HepG2 (cell line): ENCODE measurements around the gene AGAP1. TPM values are rescaled to one million over a fixed set of nuclear protein-coding genes. Genes with fewer than 3 reads are reported as not detected.

Source experiments
- AGO1 ChIP-seq: fragments of 200-400 bp; formaldehyde crosslinking; IDR thresholded peaks from 2 replicates; pipeline ENCODE4 v1.6.1; 2017; ENCODE audit warnings: mild to moderate bottlenecking, low read depth, low read length, moderate library complexity; ENCODE audit not compliant: poor library complexity, severe bottlenecking
- FOXP1 ChIP-seq, 2 experiments: fragments of 450-650 bp in 1 of 2; IDR thresholded peaks; 2 replicates each; pipeline ENCODE4 v1.6.1; 2017 to 2018; ENCODE audit warnings: antibody characterized with exemption in 1 of 2
- POLR2G ChIP-seq: fragments of 200-400 bp; formaldehyde crosslinking; IDR thresholded peaks from 2 replicates; pipeline ENCODE4 v1.6.1; 2018; ENCODE audit warnings: mild to moderate bottlenecking, low read depth, low read length, moderate library complexity
- SP2 ChIP-seq: sonication (generic); formaldehyde crosslinking; IDR thresholded peaks from 2 replicates; pipeline ENCODE4 v1.5.1; 2020; ENCODE audit warnings: mild to moderate bottlenecking, missing genetic modification reagents
- TMF1 ChIP-seq: sonication (generic); formaldehyde crosslinking; IDR thresholded peaks from 2 replicates; pipeline ENCODE4 v1.8.1; 2022; ENCODE audit warnings: low read depth, missing genetic modification reagents
- ZFAT ChIP-seq: sonication (generic); formaldehyde crosslinking; conservative IDR thresholded peaks from 2 replicates; pipeline ENCODE4 v1.8.1; 2023; ENCODE audit warnings: missing genetic modification reagents, inconsistent platforms
- ZNF292 ChIP-seq: sonication (generic); formaldehyde crosslinking; IDR thresholded peaks from 2 replicates; pipeline ENCODE4 v1.8.1; 2022; ENCODE audit warnings: mild to moderate bottlenecking, low read depth, missing genetic modification reagents, borderline replicate concordance
- ZNF329 ChIP-seq: sonication (generic); formaldehyde crosslinking; IDR thresholded peaks from 2 replicates; pipeline ENCODE4 v1.9.0; 2021; ENCODE audit warnings: low read depth, mild to moderate bottlenecking, missing genetic modification reagents
- polyA plus RNA-seq, 8 experiments: library from polyadenylated mRNA; depleted of rRNA in 3 of 8; stranded (reverse) in 7 of 8; unstranded in 1 of 8; fragments of >200 nt; fragmentation: Illumina TruSeq in 4 of 8; extraction: Trizol in 4 of 8; gene quantifications; 2 replicates each; pipeline versions ENCODE4 v1.2.1 to v1.2.3, GENCODE V29; 2011 to 2016; ENCODE audit warnings: low read depth in 4 of 8, missing spikeins in 1 of 8, mixed read lengths in 1 of 8; ENCODE audit not compliant: insufficient read depth in 1 of 8
- total RNA-seq, 5 experiments: library from RNA; depleted of rRNA; stranded (reverse); fragments of >200 nt; fragmentation: Illumina TruSeq; extraction: Trizol; gene quantifications; 2 replicates each; pipeline ENCODE4 v1.2.3, GENCODE V29; 2016; ENCODE audit warnings: low read depth in 1 of 5
- TF ChIP-seq, protein P1 (sequence below): sonication (generic); formaldehyde crosslinking; IDR thresholded peaks from 2 replicates; pipeline ENCODE4 v1.5.0; 2020; ENCODE audit warnings: mild to moderate bottlenecking, missing genetic modification reagents
- TF ChIP-seq, protein P2 (sequence below): IDR thresholded peaks from 2 replicates; pipeline ENCODE4 v1.6.1; 2016; ENCODE audit warnings: missing biosample characterization, missing genetic modification reagents, low read depth
- TF ChIP-seq, protein P3 (sequence below): sonication (generic); formaldehyde crosslinking; IDR thresholded peaks from 2 replicates; pipeline ENCODE4 v1.4.0; 2020; ENCODE audit warnings: missing genetic modification reagents, borderline replicate concordance
- TF ChIP-seq, protein P4 (sequence below): sonication (generic); formaldehyde crosslinking; IDR thresholded peaks from 2 replicates; pipeline ENCODE4 v1.5.1; 2020; ENCODE audit warnings: missing genetic modification reagents, mild to moderate bottlenecking, borderline replicate concordance
- TF ChIP-seq, protein P5 (sequence below): sonication (generic); formaldehyde crosslinking; IDR thresholded peaks from 2 replicates; pipeline ENCODE4 v1.4.0; 2020; ENCODE audit warnings: mild to moderate bottlenecking, missing genetic modification reagents, borderline replicate concordance

AGAP1 gene
- total and polyA plus RNA-seq, 2 of the 13 experiments (the other 11 are each of a cell fraction or from before 2014, with no cell fraction given), result 21.2 to 32.7 TPM

DNA sequence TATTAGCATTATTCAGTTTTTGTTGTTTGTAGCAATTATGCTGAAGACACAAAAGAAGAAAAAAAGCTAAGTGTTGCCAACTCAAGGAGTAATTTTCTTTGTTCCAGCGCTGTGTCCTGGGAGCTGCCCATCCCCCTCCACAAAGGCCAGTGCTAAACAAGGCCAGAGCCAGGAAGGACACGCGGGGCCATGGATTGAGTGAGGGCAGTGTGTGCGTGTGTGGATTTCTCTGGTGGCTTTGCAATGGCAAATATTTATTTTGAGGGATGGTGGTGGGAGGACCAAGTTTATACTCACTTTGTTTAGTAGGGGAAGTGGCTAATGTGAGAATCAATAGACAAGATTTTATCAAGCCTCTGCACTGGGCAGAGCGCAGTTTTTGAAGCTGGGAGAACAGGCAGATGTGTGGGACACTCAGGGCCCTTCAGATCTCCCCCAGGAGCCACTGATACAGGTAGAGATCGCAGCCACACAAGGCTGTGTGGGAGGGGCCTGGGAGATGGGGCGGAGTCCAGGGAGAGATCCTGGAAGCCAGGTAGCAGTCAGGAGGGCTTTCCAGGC lies 11.4 kb downstream of the AGAP1 start (continued):
- TF ChIP-seq, protein P1, sequence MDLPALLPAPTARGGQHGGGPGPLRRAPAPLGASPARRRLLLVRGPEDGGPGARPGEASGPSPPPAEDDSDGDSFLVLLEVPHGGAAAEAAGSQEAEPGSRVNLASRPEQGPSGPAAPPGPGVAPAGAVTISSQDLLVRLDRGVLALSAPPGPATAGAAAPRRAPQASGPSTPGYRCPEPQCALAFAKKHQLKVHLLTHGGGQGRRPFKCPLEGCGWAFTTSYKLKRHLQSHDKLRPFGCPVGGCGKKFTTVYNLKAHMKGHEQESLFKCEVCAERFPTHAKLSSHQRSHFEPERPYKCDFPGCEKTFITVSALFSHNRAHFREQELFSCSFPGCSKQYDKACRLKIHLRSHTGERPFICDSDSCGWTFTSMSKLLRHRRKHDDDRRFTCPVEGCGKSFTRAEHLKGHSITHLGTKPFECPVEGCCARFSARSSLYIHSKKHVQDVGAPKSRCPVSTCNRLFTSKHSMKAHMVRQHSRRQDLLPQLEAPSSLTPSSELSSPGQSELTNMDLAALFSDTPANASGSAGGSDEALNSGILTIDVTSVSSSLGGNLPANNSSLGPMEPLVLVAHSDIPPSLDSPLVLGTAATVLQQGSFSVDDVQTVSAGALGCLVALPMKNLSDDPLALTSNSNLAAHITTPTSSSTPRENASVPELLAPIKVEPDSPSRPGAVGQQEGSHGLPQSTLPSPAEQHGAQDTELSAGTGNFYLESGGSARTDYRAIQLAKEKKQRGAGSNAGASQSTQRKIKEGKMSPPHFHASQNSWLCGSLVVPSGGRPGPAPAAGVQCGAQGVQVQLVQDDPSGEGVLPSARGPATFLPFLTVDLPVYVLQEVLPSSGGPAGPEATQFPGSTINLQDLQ (CRISPR knock-in tag), result no peak
- TF ChIP-seq ZFAT (CRISPR knock-in tag) (no peak), ZNF329 (CRISPR knock-in tag) (0 out of 2 replicates have a peak, but pooled peaks have one; percentile 57), TMF1 (CRISPR knock-in tag) (no peak), AGO1 (no peak), FOXP1 (IDR thresholded peaks at IDR 0.05) (no peak), FOXP1 (CRISPR knock-in tag; IDR thresholded peaks at IDR 0.05) (peak; percentile 87), POLR2G (no peak), SP2 (no peak), ZNF292 (CRISPR knock-in tag) (peak; percentile 85; the same call in 1 of the 2 replicates)
- TF ChIP-seq, protein P2, sequence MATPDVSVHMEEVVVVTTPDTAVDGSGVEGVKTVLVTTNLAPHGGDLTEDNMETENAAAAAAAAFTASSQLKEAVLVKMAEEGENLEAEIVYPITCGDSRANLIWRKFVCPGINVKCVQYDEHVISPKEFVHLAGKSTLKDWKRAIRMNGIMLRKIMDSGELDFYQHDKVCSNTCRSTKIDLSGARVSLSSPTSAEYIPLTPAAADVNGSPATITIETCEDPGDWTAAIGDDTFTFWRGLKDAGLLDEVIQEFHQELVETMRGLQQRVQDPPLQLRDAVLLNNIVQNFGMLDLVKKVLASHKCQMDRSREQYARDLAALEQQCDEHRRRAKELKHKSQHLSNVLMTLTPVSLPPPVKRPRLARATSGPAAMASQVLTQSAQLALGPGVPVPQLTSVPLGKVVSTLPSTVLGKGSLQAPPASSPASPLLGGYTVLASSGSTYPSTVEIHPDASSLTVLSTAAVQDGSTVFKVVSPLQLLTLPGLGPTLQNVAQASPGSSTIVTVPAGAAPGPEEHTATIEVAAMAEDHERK (CRISPR knock-in tag), result no peak
- TF ChIP-seq, protein P3, sequence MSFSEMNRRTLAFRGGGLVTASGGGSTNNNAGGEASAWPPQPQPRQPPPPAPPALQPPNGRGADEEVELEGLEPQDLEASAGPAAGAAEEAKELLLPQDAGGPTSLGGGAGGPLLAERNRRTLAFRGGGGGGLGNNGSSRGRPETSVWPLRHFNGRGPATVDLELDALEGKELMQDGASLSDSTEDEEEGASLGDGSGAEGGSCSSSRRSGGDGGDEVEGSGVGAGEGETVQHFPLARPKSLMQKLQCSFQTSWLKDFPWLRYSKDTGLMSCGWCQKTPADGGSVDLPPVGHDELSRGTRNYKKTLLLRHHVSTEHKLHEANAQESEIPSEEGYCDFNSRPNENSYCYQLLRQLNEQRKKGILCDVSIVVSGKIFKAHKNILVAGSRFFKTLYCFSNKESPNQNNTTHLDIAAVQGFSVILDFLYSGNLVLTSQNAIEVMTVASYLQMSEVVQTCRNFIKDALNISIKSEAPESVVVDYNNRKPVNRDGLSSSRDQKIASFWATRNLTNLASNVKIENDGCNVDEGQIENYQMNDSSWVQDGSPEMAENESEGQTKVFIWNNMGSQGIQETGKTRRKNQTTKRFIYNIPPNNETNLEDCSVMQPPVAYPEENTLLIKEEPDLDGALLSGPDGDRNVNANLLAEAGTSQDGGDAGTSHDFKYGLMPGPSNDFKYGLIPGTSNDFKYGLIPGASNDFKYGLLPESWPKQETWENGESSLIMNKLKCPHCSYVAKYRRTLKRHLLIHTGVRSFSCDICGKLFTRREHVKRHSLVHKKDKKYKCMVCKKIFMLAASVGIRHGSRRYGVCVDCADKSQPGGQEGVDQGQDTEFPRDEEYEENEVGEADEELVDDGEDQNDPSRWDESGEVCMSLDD (CRISPR knock-in tag), result 0 out of 2 replicates have a peak, but pooled peaks have one; percentile 38
- TF ChIP-seq, protein P4, sequence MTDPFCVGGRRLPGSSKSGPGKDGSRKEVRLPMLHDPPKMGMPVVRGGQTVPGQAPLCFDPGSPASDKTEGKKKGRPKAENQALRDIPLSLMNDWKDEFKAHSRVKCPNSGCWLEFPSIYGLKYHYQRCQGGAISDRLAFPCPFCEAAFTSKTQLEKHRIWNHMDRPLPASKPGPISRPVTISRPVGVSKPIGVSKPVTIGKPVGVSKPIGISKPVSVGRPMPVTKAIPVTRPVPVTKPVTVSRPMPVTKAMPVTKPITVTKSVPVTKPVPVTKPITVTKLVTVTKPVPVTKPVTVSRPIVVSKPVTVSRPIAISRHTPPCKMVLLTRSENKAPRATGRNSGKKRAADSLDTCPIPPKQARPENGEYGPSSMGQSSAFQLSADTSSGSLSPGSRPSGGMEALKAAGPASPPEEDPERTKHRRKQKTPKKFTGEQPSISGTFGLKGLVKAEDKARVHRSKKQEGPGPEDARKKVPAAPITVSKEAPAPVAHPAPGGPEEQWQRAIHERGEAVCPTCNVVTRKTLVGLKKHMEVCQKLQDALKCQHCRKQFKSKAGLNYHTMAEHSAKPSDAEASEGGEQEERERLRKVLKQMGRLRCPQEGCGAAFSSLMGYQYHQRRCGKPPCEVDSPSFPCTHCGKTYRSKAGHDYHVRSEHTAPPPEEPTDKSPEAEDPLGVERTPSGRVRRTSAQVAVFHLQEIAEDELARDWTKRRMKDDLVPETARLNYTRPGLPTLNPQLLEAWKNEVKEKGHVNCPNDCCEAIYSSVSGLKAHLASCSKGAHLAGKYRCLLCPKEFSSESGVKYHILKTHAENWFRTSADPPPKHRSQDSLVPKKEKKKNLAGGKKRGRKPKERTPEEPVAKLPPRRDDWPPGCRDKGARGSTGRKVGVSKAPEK (CRISPR knock-in tag), result peak; percentile 90; the same call in 1 of the 2 replicates
- TF ChIP-seq, protein P5, sequence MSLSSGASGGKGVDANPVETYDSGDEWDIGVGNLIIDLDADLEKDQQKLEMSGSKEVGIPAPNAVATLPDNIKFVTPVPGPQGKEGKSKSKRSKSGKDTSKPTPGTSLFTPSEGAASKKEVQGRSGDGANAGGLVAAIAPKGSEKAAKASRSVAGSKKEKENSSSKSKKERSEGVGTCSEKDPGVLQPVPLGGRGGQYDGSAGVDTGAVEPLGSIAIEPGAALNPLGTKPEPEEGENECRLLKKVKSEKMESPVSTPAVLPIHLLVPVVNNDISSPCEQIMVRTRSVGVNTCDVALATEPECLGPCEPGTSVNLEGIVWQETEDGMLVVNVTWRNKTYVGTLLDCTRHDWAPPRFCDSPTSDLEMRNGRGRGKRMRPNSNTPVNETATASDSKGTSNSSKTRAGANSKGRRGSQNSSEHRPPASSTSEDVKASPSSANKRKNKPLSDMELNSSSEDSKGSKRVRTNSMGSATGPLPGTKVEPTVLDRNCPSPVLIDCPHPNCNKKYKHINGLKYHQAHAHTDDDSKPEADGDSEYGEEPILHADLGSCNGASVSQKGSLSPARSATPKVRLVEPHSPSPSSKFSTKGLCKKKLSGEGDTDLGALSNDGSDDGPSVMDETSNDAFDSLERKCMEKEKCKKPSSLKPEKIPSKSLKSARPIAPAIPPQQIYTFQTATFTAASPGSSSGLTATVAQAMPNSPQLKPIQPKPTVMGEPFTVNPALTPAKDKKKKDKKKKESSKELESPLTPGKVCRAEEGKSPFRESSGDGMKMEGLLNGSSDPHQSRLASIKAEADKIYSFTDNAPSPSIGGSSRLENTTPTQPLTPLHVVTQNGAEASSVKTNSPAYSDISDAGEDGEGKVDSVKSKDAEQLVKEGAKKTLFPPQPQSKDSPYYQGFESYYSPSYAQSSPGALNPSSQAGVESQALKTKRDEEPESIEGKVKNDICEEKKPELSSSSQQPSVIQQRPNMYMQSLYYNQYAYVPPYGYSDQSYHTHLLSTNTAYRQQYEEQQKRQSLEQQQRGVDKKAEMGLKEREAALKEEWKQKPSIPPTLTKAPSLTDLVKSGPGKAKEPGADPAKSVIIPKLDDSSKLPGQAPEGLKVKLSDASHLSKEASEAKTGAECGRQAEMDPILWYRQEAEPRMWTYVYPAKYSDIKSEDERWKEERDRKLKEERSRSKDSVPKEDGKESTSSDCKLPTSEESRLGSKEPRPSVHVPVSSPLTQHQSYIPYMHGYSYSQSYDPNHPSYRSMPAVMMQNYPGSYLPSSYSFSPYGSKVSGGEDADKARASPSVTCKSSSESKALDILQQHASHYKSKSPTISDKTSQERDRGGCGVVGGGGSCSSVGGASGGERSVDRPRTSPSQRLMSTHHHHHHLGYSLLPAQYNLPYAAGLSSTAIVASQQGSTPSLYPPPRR (CRISPR knock-in tag), result peak; percentile 98
